HG02852 (cell line): ENCODE data around the gene HINT1.
A peak's percentile ranks its signal among the peaks of the same experiment; 100 is the strongest.
"Not testable (repeated sequence)": the region's sequence is repeated elsewhere in the genome, so short reads cannot be mapped to it uniquely, and the experiment has no call there.

Source experiments
- ATAC-seq: cut with Tn5 transposase; IDR thresholded peaks from one replicate; pipeline ENCODE4 v1.9.1; 2021; ENCODE audit warnings: mild to moderate bottlenecking, moderate library complexity; ENCODE audit not compliant: unreplicated experiment

HINT1 gene

DNA sequence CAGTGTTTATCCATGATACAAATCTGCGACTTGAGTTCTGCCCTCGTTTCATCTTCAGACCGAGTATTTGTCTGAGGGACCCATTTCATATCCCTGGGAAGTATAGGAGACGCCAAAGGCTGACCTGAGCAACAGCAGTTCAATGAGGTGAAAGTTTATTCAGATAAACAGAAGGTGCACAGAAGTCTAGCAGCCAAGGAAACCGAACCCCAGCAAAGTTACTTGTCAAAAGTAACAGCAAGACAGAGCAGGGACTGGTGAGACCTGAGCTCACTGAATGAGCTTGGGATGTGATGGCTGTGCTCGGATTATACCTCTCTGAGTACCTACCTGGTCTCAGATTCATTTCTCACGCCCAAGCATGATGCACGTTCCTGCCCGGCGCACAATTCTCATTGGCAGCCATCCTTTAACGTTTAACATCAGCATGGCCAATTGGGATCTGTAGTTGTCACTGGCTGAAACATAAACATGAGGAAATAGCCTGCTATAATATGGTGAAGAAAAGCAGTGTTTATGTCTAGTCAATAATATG is 6.3 kb upstream of the HINT1 start:
- no peak for ATAC-seq

DNA sequence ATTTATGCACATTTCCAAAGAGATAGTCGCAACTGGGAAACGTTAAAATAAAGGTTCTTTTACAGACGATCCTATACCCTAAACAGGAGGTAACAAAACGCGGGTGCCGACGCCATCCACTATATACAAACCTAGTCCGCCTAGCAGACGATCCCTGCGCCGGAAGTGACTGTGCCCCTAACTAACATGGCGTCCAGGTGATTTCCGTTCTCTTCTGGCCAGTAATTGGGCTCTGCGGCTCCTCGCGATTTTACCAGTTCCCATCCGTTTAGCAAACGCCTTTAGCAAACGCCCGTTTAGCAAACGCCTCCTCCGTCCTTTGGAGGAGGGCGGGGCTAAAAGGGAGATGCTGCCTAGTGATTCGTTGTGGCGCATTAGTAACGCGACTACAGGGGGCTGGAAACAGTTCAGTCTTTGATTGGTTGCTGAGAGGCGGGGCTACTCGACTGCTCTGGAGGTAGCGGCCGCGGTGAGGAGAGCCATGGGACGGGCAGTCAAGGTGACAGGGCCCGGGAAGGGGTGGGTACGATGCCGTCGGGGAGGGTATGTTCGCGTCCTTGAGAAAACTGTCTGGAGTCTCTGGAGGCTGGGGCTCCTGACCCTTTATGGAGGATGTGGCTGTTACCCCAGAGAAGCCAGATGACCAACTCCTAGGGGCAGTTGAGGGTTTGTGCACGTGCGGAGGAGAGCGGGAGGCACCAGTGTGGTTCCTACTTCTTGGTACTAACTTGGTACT is 5.7 kb upstream of the HINT1 start, which contains the start of gene LYRM7:
LYRM7 (plus strand) TSS at position 405 of the 736 bp plus-strand sequence; CDS start at position 482, 77 bp downstream.
- peak; percentile 97 for ATAC-seq

DNA sequence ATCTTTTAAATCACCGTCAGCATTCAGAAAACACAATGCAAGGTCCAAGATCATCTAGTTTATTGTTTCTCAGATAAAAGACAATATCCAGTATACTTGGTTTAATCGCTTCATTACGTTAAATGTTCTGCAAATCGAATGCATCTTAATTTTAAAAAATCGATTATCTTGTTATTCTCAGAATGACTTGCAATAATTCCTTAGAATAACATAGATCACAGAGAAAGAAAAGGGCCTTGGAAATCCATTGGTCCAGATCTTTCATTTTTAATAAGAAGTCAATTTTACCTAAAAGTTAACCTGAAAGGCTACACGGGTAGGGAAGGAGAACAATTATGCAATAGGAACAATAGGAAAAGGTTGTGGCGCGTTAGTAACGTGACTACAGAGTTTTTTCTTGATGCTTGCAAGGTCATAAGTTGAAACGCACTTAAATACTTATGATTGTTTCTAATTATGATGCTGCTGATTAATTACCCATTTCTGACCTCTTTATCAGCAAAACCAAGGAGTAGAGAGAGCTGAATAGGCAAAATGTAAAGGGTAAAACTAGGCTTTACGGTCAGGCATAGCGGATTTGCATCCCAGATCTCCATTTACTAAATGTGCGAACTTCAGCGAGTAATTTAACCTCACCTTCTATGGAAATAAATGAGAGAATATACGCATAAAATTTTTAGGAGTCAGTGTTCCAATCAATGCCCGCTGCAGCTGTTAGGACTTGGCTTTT is 4.9 kb upstream of the HINT1 start:
- ATAC-seq, result no peak

DNA sequence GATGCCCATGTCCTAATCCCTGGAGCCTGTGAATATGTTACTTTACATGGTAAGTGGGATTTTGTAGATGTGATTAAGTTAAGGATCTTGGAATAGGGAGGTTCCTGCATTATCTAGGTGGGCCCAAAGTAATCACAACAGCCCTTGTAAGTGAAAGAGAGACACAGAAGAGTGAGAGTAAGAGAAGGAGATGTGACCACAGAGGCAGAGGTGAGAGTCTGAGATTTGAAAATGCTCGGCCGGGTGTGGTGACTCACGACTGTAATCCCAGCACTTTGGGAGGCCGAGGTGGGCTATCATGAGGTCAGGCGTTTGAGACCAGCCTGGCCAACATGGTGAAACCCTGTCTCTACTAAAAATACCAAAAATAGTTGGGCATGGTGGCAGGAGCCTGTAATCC is 2.6 kb upstream of the HINT1 start:
- no peak for ATAC-seq

DNA sequence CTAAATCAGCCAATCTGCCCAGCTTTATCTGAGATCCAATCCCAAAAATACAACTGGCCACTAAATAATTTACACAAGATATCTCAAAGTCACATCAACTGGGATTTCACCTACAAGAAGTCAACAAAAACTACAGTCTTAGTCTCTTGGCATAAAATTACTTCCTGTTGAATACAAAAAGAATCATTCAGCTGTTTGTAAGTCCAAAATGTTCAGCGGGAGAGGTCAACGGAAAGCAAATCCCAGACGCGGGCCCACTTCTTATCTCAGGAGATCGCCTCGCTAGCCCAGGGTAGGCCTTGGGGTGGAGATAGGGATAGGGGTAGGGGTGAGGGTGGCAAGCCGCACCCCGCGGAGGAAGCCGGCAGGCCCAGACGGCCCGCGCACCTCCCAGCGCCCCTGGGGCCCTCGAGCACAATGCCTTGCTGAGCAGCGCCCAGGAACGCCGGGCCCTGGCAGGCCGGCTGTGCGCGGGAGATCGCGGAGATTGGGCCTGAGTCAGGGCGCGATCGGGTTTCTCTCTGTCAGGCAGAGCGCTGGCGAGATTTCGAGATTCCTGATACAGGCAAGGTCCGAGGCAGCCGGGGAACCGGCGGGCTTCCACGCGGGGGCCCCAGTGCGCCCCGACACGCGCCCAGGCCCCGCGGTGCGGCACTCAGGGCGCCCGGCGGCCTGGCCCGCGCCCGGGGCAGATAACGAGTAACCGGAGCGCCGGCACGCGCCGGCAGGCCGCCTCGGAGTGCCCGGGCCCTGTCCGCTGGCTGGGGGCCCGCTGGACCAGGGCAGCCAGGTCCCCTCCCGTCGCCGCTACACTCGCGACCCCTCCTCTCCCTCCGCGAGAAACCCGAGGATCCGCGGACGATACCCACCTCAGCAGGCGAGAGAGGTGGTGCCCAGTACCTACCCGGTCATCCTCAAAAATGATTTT is 601 bp downstream of the HINT1 start:
- peak; percentile 72 for ATAC-seq

DNA sequence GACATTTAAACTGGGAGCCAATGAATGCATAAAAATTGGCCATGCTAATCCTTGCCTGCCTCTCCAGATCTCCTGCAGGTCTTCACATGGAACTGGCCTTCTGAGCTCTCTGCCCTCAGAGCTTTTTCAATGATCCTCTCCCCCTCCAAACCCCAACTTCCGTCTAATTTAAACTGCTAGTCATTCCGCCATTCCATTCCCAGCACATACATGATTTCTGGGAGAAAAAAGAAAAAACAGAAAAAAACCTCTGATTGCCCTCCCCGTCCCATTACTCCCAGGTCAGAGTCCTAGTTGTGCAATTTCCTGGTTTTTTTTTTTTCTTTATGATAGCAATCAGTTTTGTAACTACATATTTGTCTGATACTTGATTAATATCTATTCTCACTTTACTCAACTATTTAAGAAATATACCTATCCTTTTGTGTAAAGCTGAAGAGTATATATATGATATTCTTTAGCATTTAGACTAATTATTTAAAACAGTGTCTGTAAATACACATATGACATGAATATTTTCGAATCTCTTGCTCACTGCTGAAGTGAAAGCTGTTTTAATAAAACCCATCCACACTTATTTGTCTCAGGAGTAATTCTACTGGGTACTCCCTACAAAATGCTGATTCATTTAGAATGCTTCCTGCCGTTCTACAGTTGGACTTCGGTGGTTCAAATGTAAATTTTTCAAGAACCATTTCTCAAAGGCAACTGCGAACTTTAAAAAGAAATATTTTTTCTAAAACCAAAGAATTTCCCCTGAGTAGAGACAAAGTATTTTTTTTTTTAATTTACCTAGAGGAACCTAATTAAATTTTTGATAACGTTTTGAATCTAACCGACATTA is 1.6 kb downstream of the HINT1 start:
- ATAC-seq, result no peak

DNA sequence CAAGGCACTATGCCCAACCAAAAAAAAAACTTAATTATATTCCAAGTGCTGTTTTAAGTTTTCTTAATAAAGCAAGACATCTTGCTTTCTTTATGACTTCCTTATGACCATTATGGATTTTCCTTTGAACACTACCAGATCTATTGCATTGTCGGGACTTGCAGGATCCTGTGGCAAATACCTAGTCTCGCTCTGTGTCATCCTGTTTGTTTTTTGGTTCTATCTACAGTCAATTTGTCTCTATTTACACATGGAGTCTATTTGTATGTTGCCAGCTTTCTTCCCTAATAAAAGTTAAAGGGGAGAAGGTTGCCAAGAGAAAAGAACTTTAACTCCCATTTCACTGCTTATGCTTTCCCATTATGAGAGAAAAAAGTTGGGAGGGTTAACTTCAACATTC is 4.9 kb downstream of the HINT1 start:
- ATAC-seq, result no peak

DNA sequence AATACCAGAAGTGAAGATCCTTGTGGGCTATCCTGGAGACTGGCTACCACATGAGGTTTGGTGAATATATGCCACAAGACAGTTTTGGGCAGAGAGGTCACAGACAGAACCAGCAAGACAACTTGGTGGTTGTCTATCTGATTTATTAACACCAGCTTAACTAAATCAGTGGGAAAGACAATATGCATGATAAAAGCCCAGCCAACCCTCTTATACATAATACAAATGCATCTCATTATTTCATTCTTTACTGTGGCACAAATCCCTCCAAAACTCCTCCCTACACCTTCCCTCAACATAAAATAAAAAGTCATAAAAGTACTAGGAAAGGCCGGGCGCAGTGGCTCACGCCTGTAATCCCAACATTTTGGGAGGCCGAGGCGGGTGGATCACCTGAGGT is 8.1 kb downstream of the HINT1 start:
- no peak for ATAC-seq

DNA sequence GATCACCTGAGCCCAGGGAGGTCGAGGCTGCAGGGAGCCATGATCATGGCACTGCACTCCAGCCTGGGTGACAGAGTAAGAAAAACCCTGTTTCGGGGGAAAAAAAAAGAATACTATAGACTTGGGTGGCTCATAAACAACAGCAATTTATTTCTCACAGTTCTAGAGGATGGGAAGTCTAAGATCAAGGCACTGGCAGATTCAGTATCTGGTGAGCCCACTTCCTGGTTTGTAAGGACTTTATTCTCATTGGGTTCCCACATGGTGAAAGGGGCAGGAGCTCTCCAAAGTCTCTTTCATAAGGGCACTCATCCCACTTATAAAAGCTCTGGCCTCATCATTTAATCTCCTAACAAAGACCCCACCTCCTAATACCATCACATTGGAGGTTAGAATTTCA is 8.7 kb downstream of the HINT1 start:
- no peak for ATAC-seq

DNA sequence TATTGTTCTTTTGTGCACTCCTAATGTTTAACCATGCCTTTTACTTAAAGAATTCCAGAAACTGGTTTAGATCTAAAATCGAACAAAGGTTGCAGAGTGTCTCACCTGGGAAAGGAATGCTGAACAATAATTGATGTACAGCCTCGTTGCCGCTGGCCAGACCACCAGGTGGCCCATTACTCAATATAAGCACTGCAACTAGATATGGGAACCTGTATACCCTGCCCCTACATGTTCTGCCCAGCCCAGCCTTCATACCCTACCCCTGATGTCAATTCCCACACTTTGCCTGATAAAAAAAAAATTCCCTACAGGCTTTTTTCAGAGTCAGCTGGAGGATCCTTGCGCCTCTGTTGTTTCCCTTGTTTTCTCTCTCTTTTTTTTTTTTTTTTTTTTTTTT is 13.8 kb downstream of the HINT1 start:
- ATAC-seq, result no peak

DNA sequence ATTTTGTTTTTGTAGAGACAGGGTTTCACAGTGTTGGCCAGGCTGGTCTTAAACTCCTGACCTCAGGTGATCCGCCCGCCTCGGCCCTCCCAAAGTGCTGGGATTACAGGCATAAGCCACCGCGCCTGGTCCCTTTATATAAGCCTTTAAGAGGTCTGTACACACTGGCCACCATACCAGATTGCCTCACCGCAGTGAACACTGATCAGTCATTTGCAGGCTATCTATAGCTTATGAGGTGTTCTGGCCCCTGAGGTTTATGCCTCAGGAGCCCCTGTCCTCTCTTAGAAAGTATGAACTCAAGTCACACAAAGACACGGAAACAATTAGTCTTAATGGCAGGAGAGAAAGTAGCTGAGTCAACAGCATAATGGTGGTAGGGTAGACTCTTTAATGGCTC is 14.6 kb downstream of the HINT1 start:
- no peak for ATAC-seq

DNA sequence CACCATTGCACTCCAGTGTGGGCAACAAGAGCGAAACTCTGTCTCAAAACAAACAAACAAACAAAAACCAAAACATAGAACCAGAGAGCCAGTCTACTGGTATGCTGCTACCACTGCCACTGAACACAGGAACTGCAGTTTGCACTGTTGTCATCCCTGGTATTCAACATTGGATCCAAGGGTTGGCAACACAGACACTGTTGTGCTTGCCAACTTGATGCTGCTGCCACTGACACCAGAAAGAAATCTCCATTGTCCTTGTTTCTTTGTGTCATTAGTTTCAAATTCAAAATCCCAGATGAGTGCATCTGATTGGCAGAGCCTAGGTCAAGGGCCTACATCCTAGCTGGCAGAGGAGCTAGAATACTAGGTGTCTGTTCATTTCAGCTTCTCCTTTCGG is 16.2 kb downstream of the HINT1 start:
- no peak for ATAC-seq

DNA sequence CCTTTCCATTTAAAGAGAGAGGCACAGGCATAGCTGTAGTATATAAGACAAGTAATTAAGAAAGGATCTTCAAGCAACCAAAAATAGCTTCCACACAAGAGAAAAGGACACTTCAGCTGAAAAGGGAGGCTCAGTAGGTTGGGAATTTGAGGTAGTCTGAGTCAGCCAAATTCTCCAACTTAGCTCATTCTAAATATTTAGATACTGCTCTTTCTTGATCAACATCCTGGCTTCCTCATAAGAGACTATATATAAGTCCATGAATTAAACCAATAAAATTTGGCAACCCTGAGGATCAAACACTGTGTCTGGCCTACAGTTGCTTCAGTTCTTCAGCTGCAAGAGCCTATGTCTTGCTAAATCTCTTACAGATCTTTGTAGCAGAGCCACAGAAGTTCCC is 17.8 kb downstream of the HINT1 start:
- no peak for ATAC-seq

DNA sequence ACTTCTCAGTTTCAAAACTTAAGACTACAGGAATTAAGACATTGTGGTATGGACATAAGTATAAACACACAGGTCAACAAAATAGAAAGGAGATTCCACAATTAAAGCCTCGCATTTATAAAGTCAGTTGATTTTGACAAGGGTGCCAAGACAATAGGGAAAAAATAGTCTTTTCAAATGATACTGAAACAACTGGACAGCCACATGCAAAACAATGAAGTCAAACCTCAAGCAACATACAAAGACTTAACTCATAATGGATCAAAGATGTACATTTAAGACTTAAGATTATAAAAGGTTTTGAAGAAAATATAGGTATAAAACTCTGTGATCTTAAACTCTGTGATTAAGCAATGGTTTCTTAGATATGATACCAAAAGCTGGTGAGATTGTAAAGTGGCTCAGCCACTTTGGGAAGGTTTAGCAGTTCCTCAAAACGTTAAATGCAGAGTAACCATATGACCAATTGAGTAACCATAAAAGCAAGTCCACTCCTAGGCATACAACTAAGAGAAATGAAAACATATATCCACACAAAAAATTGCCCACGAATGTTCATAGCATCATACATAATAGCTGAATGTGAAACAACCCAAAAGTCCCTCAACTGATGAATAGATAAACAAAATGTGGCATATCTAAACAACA is 22.0 kb downstream of the HINT1 start:
- no peak for ATAC-seq

DNA sequence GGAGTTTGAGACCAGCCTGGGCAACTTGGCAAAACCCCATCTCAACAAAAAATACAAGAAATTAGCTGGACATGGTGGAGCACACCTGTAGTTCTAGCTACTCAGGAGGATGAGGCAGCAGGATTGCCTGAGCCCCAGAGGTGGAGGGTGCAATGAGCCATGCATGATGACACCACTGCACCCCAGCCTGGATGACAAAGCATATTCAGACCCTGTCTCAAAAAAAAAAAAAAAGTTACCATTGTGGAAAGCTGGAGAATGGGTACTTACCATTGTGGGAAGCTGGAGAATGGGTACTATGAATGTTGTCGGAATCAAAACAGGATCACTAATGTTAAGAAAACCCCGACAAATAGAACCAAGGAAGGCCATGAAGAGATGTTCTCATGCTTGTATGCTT is 25.7 kb downstream of the HINT1 start:
- no peak for ATAC-seq

DNA sequence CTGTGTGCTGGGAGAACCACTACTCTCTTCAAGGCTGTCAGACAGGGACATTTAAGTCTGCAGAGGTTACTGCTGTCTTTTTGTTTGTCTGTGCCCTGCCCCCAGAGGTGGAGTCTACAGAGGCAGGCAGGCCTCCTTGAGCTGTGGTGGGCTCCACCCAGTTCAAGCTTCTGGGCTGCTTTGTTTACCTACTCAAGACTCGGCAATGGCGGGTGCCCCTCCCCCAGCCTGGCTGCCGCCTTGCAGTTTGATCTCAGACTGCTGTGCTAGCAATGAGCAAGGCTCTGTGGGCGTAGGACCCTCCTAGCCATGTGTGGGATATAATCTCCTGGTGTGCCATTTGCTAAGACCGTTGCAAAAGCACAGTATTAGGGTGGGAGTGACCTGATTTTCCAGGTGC is 26.6 kb downstream of the HINT1 start:
- ATAC-seq, result not testable (repeated sequence)

DNA sequence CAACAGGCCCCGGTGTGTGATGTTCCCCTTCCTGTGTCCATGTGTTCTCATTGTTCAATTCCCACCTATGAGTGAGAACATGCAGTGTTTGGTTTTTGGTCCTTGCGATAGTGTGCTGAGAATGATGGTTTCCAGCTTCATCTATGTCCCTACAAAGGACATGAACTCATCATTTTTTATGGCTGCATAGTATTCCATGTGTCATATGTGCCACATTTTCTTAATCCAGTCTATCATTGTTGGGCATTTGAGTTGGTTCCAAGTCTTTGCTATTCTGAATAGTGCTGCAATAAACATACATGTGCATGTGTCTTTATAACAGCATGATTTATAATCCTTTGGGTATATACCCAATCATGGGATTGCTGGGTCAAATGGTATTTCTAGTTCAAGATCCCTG is 32.0 kb downstream of the HINT1 start:
- ATAC-seq, result not testable (repeated sequence)

DNA sequence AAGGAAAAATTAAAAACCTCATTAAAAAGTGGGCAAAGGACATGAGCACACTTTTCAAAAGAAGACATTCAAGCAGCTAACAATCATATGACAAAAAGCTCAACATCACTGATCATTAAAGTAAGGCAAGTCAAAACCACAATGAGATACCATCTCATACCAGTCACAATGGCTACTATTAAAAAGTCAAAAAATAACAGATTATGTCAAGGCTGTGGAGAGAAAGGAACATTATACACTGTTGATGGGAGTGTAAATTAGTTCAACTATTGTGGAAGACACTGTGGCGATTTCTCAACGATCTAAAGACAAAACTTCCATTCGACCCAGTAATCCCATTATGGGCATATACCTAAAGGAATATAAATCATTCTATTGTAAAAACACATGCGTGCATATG is 35.8 kb downstream of the HINT1 start:
- ATAC-seq, result no peak

DNA sequence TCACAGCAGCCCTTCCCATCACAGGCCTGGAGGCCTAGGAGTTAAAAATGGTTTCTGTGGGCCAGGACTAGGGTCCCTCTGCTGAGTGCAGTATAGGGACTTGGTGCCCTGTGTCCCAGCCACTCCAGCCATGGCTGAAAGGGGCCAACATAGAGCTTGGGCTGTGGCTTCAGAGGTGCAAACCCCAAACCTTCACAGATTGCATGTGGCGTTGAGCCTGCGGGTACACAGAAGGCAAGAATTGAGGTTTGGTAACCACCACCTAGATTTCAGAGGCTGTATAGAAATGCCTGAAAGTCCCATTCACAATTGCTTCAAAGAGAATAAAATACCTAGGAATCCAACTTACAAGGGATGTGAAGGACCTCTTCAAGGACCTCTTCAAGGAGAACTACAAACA is 37.8 kb downstream of the HINT1 start:
- not testable (repeated sequence) for ATAC-seq

DNA sequence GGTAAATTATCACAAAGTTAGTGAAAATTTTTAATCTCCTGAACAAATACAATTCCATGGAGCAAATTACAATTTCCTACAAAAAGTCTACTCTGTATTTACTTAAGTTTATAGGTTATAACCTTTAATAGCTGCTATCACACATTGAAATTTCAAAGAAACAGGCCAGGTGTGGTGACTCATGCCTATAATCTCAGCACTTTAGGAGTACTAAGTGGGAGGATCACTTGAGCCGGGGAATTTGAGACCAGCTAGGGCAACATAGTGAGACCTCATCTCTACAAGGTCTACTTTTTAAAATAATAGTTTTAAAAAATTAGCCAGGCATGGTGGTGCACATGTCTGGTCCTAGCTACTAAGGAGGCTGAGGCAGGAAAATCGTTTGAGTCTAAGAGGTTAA is 50.3 kb downstream of the HINT1 start:
- no peak for ATAC-seq
